Hematopoietic multipotent progenitor cell treated with erythropoietin and hydrocortisone succinate and interleukin-3 and kit ligand, for 6 days (in vitro differentiated cells): Measurements from ENCODE around the gene DHRS7.

Experiments used
- DNase-seq: peaks from one replicate; pipeline ENCODE4 v3.0.0-alpha.2; 2015

DHRS7 gene

DNA sequence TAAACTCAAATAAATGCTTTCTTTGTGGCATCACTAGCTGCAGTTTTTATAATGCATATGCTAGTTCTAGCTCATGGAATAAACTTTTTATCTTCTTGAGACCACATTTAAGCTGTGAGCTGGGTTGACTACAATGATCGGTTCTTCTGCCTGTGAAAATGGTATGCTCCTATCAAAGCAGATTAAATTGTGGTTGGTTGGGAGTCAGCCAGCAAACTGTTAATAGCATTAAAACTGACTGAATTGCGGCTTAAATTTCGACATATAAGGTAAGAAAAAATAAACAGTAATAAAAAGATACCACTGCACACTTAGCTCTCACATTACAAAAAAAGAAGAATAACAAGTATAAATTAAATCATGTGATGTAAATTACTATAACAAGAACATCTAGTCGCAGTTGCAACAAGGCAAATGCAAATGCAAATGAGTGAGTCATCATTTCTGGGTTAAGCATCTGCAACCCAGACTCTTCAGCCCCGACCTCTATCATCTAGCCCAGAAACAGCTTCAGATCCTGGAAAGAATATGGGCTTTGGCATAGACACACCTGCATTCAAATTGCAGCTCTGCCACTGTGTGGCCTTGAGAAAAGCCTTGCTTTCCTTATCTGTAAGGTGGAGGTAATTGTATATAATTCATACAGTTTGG lies 19.8 kb upstream of the DHRS7 start:
- DNase-seq, result peak; percentile 66

DNA sequence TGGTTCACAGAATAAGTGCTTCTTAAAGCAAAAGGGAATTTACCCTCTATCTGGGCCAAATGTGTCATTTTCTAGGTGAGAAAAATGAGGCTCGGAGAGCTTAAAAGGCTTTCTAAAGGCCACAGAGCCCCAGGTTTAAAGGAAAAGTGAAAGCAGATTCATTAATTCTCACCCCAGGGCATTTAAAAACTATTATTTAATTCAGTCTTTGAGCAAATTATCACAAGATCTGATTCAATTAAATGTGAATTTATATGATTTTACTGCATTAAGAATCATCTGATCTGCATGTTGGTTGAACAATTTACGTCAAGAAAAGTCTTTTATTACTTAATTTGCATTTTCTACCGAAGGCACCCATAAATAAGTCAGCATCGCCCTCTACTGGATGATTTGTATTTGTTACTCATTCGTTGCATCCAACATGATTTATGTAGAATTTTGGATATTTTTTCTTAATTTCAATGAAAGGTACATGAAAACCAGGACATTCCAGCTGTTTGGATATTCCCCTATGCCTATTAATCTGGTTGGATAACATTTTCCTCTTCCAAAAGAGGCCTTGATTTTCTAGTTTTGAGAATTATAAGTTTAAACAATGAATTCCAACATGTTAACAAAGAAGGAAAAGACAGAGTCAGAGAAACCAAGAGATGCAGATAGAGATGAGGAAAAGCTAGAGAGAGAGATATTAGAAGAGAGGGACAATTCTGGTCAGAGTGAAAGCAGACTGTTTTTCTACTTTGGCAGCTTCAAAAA lies 19.1 kb upstream of the DHRS7 start:
- DNase-seq, result peak; percentile 96

DNA sequence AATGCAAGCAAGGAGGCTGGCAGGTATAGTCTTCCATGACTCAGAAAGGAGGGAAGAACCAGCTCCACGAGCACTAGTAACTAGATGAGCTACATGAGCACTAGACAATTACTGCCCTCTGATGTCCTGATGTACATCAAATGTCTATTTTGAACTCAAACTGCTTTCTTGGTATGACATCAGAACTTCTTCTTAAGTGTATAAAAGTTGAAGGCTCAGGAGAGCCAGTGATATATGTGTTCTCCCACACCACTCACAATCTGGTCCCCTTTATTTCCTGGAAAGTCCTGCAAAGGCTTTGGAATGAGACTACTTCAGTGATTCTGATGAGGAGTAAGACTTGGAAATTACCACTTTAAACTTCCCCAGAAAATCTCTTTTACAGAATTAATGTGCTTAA lies 18.5 kb upstream of the DHRS7 start:
- peak; percentile 47 for DNase-seq

DNA sequence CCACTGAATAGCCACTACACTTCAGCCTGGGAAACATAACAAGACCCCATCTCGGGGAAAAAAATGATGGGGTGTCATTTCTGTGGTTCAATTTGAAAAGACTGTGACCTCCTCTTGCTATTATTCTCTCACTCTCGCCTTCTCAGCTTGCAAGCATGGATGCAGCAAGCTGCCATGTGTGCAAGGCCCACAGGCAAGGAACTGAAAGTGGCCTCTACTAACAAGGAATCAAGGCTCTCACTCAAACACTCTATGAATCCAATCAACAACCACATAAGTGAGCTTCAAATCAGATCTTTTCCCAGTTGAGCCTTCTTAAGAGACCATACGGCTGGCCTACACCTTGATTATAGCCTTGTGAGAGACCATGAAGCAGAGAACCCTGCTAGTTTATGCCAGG lies 17.9 kb upstream of the DHRS7 start:
- no peak for DNase-seq

DNA sequence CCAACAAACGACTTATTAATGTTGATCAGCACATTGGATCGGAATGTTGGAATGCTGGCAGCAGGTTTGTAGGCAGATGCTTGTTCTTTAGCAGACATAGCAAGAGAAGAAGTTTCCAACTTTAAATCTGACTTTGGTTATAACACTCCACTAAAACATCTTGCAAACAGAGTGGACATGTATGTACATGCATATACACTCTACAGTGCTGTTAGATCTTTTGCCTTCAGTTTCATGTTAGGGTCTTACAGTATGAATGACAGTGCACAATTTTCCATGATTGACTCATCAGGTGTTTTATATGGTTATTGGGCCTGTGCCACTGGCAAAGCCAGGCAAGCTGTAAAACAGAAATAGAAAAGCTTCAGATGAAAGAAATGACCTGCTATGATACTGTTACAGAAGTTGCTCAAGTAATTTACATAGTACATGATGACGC lies 14.3 kb upstream of the DHRS7 start:
- no peak for DNase-seq

DNA sequence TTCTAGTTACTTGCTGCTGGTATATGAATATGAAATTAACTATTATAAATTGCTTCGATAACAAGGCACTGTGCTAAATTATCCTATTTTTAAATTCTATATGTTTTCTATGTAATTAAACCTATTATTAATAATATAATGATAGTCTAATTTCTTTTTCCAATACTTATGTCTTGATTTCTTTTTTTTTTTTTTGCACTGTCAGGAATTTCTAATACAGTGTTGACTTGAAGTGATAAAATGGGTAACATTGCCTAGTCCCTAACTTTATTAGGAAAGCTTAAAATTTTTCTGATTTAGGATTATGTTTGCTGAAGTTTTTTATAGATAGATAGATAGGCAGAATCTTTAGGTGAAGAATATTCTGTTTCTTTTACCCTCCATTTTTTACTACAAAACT lies 13.6 kb upstream of the DHRS7 start:
- no peak for DNase-seq

DNA sequence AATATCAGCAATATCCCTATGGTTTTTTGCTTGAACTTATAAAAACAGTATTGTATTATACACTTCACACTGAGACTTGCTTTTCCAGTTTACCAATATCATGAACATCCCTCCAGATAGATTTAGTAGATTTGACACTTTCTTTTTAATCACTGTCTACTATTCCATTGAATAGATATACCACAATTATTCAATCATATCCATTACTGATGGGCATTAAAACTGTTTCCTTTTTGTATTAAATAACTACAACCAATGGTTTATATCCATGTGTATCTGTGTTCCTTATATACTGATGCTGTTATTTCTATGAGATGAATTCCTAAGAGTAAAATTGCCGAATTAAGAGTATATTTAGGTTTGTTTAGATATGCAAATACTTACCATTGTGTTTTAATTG lies 13.0 kb upstream of the DHRS7 start:
- DNase-seq, result no peak

DNA sequence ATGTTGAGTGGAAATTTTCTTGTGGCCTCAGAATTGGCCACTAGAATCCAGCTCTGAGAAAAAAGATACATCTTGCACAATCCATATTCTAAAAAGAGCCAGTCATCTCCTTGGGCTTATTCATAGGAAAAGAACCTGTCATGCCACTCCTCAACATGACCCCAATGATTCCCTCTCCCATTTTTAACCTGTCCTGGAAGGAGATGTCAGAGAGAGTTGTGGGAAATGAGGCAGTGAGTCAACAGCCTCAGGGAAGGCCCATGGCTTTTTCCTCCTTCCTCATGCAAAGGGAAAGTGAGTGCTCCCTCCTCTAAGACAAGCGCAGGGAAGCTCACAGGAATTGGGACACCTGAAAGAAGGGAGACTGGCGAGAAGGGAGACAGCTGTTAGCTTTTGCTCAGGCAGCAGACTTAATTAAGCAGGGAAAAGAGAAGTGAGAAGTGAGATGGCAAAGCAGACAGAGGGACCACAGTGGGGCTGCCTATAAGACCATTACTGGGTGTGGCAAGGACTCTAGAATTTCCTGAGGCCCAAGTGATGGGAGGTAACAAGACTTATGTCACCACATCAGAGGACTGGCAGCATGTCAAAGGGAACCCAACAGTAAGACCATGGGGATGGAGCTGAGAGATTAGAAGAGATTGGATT lies 10.2 kb upstream of the DHRS7 start:
- DNase-seq, result no peak

DNA sequence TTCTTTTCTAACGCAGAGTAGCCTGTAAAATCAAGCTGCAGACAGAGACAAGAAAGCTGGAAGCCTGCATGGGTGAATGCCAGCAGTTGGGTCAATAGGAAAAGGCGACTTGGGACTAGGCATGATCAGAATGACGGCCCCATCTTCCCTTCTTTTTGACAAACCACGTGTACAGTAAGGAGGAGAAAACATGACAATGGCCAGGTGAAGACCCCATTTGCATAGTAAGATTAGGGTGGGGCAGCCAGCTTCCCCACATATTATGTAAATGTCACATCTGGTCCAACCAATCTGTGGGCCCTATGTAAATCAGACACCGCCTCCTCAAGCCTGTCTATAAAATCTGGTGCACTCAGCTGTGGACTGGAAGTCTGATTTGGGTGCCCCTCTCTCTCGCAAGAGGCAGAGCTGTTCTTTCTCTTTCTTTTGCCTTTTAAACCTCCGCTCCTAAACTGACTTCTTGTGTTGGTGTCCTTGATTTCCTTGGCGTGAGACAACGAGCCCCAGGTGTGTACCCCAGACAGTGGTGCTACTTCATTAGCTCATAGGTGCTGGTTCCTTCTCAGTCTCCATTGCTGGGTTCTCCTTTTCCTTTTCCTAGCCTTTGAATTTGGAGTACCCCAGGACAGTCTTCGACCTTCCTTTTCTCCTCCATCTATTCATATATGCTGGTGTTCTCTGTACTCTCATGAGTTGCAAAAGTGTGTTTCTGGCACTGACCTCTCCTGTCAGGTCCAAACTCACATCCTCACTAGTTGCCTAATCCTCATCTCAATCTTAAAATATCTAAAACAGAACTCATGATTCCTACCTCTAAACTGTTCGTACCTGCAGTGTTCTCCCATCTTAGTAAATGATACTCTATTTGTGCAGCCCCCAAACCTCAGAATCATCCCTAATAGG lies 9.4 kb upstream of the DHRS7 start:
- DNase-seq, result no peak

DNA sequence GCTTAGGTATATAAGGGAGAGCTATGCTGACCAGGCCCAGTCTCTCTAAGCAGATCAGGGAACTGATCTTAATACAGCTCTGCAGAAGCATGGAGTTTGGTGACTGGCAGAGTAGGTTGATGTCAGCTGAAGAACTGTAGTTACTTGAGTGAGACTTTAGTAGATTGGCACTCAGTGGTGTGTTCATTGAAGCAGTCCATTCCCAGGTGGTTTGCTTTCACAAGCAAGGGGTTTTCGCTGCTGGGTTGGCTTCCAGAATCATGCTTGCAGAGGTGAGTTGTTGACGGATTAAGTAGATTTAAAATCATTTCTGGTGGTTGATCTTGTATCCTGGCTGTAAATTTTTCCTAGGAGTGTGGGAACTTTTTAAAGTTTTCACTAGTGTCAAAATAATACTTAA lies 6.5 kb upstream of the DHRS7 start:
- DNase-seq, result no peak

DNA sequence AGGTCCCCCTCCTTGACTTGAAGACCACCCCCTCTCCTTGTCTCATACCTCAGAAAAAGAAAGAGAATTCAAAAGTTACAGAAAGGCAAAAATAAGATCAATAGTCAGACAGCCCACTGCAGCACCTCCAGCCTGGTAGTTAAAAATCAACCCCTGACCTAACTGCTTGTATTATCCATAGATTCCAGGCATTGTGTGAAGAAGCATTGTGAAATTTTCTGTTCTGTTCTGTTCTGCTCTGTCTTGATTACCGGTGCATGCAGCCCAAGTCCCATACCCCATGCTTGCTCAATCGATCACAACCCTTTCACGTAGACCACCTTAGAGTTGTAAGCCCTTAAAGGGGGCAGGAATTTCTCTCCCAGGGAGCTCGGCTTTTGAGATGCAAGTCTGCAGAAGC lies 5.8 kb upstream of the DHRS7 start:
- DNase-seq, result no peak

DNA sequence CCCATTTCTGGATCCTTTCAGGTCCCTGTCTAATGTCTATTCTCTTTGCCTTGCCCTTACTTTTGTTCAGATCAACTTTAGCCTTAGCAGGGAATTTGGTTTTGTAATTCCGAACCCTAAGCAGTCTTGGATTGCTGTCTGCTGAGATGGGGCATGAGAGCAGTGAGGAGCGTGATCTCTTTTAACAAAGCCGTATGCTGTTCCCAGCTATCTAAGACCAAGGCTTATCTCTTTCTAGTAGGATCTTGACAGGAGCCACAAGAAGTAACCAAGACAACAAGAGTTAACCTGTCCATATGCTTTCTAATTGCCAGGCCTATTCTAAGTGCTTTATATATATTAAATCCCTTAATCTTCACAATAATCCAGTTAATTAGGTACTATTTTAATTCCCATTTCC lies 4.5 kb upstream of the DHRS7 start:
- no peak for DNase-seq

DNA sequence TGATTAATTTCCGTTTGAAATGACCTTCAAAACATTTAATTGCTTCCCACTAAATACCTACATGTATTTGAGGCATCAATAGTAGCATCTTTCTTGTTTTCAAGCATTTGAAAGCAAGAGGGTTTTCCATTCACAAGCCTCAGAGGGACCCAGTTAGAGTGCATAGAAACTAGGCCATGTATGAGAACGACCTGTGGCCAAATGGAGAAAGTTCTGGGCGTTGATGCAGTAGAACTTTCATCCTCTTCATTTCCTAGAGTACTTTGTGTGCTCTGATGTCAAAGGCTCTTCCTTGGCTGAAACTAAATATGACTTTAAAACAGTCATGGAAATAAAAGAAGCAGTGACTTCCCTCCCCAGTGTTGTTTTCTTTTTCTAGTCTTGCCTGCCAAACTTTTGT lies 944 bp upstream of the DHRS7 start:
- DNase-seq, result no peak

DNA sequence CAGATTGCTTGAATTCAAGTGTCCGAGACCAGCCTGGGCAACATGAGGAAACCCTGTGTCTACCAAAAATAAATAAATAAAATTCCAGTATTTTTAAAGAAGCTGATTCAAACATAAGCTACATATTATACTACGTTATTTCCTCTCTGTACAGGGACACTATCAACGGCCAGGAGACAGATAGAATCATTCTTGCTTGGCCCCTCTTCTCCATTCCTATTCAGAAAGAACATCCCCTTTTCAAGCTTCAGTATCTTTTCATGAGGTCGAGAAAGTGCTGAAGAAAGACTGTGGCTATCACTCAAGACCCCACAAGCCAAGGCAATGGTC lies 314 bp upstream of the DHRS7 start:
- DNase-seq, result no peak

DNA sequence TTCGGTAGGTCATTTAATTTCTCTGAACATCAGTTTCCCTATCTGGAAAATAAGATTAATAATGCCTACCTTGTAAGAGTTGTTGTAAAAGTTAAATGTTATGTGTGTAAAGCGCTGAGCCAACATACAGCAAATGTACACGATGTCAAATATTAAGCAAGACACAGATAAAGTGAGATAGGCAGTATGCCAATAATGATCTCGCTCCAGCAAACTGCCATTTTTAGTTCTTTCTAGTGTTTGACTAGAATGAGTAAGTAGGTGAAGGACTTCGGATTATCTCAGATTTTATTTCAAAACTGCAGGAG lies 840 bp downstream of the DHRS7 start:
- peak; percentile 85 for DNase-seq

DNA sequence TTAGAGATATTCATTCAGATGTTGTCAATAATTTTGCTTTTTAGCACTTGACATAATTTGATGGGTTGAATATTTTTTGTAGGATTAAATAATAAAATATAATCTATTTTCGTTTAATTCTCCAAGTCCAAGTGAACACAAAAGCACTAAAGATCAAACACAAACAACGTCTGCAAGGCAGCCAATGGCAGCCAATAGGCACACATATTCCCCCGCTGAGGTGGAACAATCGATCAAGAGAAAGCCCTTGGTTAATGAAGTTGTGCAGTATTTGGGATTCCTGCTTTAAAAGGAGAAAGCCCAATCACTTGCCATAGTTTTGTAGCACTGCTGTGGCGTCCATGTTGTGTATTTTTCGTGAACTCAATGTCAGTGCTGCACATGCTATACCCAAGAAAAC lies 1.5 kb downstream of the DHRS7 start:
- DNase-seq, result peak; percentile 19

DNA sequence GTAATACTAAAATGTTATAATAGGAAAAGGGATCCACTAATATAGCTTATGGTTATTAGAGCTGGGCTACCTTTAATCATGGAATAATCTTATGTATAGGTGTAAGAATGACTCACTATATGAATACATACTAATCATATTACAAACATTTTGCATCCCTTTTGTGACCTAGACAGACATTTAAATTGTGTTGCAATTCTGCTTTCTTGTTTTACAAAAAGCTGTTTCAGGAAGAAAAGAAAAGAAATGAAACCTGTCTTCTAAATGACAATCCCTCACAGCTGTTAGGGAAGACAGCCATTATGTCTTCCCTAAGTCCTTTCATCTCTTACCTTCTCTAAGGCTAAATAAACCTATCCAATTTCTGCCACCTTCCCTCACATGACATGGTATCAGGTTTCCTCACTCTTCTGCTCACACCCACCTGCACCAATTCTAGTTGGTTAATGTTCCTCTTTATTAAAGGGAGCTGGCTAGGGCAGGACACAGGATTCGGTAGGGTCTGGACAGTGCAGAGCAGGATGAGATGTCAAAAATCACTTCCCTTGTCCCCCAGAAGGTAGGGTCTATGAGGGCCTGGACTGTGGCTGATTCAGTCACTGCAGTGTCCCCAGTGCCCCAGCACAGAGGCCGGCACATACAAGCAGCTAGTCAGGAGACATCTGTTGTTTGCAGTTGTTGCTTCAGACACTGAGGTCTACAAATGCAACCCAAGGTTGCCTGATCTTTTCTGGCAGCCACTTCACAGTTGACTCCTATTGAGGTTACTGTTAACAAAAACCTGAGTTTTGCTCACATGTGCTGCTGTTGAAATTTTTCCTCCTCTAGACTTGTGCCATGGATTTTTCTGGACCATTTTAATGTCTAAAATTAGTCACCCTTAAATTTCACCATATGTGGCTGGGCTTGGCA lies 3.7 kb downstream of the DHRS7 start:
- peak; percentile 26 for DNase-seq

DNA sequence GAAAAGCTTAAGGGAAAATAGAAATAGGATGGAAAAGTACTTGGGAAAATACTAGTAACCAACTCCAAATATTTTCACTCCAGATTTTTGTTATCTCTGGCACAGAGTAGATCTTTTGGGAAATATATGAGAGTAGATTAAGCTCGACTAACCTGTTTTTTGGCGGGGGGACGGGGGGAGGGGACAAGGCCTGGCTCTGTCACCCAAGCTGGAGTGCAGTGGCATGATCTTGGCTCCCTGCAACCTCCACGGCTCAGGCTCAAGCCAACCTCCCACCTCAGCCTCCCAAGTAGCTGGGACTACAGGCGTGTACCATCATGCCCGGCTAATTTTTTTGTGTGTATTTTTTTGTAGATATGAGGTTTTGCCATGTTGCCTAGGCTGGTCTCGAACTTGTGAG lies 4.8 kb downstream of the DHRS7 start:
- DNase-seq, result no peak

DNA sequence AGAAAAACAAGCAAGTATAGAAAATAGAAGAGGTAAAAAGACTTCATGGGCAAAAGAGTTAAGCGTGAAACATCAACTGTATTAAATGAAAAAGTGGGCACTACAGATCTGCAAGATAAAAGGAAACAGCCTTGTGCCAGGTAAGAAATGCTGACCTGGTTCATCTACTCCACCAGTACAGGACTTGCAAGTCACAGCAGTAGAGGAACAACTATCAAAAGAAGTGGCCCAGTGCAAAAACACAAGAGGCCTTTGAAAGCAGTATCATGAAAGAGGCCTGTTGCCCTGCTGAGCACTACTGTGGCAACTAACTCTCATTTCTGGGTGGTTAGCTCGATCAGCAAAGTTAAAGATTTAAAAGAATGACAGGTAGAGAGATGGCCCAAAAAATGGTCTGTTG lies 10.5 kb downstream of the DHRS7 start:
- DNase-seq, result no peak

DNA sequence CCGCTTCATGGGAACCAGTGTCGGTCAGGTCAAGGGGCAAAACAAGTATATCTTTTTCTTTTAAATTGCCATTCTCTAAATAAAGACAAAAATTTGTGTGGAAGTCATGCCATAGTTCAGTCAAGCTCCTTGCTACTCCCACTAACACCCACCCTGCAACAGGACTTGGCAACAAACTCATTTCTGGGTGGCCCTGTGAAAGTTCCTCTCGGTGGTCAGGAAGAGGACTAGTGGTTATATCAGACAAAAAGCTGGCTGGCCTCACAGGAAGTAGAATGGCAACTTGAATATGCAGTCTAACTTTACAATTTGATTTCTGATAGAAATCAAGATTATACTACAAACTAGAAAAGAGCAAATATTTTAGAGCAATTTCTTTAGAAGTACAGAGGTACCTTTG lies 11.2 kb downstream of the DHRS7 start:
- DNase-seq, result peak; percentile 47

DNA sequence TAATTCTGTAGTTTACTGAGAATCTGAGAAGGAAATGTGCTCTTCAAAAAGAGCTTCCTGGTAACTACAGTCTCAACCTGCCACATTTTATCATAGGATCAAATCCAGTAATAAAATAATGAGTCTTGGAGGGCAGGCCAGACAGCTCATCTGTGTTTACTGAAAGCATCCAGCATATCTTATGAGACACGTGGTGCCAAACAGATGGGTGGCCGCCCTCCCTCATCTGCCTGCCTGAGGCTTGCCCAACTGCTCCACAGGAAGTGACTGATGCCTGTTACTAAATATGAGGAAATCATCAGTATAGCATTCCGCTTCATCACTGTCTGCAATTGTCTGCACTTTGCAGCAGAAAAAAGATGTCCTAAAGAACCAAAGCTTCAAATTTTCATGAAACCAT lies 13.5 kb downstream of the DHRS7 start:
- peak; percentile 91 for DNase-seq

DNA sequence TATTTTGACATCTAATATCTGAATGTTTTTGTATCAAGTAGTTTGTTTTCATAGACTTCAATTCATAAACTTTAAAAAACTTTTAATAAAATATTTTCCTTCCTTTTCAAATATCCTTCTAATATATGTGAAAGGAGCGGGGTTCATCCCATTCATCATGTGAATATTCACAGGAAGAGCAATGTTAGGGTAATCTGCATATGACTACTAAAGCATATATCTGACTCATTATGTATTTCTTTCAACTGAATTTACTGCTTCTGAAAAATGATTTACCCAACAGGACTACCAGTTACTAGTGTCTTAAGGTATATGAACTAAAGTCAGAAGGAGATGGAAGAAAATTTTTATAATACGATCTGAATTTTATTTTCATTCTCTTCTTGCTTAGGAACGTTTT lies 30.5 kb downstream of the DHRS7 start:
- no peak for DNase-seq

DNA sequence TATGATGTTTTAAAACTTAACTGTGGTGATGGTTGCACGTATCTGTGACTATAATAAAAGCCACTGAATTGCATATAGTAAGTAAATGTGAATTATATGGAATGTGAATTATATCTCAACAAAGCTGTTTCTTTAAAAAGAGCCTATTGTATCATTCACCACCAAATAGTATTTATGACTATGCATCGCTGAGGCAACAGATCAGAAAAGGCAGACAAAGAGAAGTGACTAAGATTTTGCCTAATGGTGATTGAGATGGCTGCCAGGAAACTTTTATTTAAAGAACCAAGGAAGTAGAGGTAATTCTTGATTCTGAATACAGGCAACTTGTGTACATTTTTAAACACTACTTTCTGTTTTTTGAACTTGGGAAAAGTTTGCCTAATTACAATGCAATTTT lies 31.7 kb downstream of the DHRS7 start:
- DNase-seq, result no peak
